ENCODE data around the gene IRX5. TPM values are rescaled to one million over a fixed set of nuclear protein-coding genes. Genes with fewer than 3 reads are reported as not detected.

IRX5 gene
- polyA plus RNA-seq, 1 donor = 5.2 TPM

DNA sequence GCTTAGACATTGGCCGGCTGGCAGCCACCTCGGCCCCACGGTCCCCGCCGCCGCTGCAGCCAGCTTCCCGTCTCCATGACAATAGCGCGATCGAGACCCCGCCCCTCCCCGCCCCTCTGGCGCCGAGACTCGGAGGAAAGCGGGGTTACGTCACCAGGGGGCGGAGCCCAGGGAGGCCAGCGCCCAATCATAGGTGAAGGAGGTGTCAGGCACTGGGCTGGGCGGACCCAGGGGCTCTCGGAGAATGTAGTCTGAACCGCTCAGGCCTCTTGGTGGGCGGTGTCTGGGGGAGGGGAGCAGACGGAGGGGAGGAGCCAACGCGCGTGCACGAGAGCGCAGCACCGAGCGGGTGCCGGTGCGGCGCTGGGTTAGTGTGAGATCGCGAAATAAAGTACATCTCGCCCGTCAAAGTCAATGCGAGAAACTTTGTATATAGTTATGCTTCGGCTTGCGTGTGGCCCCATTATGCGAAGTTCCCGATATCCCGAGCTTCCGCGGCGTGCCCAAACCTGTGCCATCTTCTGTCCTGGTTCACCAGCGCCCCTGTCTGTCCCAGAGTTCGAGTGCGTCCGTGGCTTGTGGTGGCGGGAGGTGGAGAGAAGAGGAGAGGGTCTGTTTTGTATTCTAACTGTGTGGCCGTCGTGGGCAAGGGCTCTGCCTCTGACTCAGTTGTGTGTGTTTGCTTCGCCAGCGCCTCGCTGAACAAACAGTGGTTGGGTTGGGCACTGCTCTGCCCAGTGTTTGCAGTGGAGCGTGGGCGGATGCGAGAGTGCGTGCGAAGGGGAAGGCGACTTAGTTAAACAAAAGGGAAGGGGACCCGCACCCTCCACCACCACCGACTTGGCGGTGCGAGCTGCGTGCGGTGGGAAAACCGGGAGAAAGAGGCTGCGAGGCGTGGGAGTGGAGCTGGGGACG, 1.3 kb upstream of the IRX5 start:
- peak; percentile 99 for DNase-seq

DNA sequence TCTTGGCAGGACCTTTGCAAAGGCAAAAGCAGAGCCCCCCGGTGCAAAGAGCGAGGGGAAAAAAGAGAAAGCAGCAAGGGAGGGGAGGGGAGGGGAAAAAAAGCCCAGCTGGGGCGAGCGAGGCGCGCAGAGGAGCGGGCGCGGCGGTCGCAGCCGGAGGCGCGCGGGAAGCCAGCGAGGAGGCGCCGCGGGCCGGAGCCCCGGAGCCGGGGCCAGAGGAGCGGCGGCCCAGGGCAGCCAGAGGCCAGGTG, 129 bp downstream of the IRX5 start:
- no peak for DNase-seq

DNA sequence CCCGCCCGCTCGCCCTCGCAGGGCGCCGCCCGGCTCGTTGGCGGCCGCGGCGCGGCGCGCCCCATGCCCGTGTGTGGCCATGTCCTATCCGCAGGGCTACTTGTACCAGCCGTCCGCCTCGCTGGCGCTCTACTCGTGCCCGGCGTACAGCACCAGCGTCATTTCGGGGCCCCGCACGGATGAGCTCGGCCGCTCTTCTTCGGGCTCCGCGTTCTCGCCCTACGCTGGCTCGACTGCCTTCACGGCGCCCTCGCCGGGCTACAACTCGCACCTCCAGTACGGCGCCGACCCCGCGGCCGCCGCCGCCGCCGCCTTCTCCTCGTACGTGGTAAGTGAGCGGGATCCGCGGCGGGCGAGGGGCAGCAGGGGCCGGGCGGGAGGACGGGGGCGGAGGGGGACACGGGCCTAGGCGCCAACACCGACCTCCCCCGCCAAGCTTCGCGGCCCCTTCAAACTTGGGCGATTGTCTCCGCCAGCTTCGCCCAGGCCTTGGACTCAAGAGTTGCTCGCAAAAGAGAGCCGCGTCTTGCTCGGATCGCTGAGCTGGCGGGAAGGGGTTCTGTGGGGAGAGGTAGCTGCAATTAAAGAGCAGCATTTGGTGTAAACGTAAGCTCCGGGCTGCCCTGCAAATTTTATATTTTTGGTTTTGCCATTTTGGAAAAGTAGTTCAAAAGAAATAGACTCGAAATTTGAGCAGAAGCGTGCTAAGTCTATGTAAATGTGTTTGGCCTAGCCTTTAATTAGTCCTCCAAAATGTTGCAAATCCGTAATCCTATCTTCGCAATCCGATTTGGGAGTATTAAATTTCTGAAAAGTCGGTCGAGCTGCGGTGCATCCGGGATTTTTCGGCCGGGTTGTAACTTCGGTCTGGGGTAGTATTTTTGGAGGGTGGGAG, 702 bp downstream of the IRX5 start:
- peak; percentile 22 for DNase-seq

DNA sequence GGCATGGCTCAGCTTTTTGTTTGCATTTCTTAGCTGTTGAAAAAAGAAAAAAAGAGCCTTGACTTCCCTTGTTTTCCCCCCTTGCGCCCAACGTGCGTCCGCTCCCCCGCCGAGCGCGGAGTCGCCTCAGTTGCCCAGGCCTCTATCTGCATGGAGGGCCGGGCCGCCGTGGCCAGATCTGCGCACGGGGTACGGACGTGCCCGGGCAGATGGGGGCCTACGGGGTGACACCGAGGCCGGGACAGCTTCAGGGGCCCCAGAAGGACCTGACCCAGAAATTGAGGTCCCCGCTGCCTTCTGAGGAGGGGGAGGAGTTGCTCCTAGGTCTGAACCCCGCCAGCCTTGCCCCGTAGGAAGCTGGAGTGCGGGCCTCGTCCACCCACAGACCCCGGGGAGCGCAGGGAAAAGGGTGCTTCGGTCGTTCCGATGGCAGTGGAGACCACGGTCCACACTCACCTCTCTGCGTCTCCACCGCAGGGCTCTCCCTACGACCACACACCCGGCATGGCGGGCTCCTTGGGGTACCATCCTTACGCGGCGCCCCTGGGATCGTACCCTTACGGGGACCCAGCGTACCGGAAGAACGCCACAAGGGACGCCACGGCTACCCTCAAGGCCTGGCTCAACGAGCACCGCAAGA, 1.5 kb downstream of the IRX5 start:
- DNase-seq = no peak

DNA sequence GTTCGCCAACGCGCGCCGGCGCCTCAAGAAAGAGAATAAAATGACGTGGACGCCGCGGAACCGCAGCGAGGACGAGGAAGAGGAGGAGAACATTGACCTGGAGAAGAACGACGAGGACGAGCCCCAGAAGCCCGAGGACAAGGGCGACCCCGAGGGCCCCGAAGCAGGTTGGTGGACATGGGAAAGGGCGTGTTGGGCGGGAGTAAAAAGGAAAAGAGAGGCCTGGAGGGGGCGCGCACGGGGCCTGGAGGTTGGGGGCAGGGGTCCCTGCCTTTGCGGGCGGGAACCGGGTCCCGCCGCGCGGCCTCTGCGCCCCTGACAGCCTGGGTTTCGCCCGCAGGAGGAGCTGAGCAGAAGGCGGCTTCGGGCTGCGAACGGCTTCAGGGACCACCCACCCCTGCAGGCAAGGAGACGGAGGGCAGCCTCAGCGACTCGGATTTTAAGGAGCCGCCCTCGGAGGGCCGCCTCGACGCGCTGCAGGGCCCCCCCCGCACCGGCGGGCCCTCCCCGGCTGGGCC, 2.1 kb downstream of the IRX5 start:
- DNase-seq = no peak

DNA sequence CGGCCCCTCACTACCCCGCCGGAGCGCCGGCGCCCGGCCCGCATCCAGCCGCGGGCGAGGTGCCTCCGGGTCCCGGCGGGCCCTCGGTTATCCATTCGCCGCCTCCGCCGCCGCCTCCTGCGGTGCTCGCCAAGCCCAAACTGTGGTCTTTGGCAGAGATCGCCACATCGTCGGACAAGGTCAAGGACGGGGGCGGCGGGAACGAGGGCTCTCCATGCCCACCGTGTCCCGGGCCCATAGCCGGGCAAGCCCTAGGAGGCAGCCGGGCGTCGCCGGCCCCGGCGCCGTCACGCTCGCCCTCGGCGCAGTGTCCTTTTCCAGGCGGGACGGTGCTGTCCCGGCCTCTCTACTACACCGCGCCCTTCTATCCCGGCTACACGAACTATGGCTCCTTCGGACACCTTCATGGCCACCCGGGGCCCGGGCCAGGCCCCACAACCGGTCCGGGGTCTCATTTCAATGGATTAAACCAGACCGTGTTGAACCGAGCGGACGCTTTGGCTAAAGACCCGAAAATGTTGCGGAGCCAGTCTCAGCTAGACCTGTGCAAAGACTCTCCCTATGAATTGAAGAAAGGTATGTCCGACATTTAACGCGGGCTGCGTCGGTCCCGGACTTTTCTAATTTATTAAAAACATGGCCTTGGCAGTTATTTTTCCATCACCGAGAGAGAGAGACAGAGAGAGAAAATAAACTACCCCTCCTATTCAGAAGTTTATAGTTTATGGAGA, 2.8 kb downstream of the IRX5 start:
- peak; percentile 12 for DNase-seq

DNA sequence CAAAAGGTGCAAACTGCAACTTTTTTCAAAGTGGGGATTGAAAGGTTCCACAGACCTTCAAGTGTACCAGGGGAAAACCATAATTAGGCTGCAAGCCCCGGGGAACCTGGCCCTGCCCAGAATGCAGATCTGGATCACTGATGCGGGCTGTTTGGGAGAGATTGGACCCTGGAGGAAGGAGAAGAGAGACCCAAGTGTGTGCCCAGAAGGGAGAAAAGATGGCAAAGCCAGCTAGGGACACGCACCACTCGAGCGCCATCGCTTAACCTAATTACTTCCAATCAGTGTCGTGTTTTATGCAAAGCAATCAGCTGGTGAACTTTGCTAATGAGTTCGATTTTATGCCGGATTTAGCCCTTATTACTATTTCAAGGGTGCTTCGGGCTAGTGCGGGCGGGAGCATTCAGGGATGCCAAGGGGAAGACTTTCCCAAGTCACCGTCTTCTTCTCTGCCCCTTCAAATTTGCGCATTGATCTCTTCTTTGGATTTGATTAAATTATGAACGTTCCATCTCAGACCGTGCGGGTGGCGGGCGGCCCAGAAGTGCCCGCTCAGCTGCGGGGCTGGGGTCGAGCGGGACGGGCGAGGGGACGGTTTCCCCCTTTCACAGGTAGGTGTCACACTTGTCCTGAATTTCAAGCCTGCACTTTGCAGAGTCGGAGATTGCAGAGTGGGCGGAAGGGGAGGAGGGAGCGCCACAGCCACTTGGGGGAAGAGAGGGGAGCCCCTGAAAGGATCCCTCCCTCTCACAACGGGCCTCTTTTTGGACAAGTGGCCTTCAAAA, 4.0 kb downstream of the IRX5 start:
- peak; percentile 52 for DNase-seq

DNA sequence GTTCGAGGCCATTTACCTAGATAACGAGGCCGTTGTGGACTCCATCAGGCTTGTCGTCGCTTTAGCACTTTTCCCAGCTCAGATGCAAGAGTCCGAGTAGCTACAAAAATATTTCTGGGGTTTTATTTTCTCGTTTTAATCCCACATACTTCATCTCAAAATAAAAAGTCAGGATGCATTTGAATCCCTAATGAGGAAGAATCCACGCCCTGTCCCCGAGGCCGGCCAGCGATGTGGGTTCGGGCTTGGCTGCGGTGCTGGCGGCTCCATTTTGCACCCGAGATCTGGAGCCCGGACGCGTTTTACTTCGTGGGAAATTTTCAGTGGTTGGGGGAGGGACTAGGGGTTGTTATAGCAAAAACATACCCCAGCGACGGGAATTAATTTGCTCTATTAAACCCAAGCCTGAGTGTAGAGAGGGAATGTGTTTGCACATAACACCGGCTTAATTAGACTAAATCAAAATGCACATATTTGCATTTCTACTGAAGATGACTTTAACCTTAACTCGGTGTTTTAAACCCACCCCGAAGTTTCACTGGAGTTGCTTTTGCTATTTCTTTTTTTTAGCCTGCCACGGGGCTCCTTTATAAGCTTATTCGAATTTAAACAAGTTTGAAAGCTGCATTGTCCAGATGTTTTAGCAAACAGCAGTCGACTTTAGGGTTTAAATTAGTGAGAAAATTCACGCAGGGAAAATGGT, 4.8 kb downstream of the IRX5 start:
- no peak for DNase-seq

DNA sequence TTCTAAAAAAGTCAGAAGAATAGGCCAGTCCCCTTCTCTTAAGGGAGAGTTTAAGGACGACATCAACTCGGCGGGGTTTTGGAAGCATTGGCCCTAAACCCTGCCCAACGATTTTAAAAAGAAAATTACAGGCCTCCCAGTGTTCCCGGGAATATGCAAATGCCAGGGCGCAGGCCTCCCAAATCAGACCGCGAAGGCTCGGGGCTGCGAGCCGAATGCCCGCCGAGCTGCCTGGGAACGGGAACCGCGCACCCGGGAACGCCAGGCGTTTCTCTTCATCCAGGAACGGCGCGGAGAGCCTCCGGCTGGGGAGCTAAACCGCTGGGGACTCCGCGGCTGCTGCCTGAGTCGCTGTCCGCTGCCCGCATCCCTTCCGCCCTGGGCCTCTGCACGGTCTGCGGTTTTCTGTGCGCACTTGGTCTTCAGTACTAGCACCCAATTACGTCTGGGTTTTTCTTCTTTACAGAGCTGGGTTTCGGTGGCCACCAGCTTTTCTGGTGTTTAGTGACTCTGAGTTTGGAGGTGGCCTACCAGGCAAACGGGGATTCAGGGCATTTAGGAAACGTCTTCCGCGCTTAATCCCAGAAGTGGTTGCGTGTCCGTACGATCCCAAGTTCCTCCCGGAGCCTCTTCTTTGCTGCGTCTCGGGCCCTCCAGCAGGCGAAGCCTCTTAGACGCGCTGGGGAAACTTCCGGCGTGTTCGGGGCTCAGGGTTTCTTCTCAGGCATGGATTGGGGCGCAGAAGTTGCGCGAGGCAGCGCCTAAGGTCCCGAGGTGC, 5.7 kb downstream of the IRX5 start:
- DNase-seq = peak; percentile 43

DNA sequence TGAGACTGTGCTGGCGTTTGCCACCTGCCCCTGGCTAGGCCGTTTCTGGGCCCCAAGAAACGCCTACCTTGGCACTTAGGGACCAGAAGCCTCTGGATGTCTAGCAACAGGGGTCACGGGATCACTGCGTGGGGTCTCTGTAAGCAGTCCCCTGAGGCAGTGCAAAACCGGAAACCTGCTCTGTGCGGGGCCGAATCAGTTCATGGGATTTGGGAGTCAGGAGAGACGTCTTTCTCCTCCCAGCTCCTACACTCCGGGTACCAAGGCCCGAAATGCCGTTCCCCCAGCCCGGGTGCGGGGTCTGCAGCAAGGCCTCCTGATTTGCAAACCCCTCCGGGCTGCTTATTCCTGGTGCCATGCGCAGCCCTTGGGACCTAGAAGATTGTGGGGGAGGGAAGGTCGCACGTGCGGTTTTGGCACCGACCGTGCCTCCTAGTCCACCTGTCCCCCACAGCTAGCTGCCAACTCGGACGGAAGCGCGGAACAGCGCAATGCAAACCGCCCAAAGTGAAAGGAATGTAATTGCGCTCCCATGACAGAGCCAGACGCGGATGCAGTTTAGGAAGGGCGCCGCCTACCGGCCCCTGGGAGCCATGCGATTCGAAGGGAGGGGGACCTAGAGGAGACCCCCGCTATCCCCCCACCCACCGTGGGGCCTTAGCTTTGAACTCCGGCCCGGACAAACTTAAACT, 6.5 kb downstream of the IRX5 start:
- DNase-seq = peak; percentile 73

DNA sequence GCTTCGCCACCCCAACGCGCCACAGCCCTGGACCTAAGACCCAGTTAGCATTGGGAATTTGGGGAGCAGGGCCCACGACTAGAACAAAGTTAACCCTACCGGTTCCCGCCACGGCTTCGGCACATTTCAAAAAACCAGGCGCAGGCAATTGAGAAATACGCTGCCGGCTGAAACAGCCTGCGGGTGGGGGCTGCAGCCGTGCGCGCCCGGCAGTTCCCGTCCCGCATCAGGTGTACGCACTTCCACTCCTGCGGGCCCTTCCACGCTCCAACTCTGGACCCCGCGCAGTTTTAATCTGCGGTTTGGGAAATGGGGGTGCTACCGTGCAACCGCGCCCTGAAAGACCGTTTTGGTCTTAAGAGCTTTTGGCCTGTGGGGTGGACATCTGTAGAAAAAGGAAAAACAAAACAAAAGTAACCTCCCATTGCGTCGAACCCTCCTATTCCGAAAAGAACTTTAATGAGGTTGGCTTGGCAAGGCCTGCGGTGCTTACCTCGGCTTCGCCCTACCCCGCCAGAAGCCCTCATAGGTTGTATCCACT, 7.1 kb downstream of the IRX5 start:
- DNase-seq = peak; percentile 29

DNA sequence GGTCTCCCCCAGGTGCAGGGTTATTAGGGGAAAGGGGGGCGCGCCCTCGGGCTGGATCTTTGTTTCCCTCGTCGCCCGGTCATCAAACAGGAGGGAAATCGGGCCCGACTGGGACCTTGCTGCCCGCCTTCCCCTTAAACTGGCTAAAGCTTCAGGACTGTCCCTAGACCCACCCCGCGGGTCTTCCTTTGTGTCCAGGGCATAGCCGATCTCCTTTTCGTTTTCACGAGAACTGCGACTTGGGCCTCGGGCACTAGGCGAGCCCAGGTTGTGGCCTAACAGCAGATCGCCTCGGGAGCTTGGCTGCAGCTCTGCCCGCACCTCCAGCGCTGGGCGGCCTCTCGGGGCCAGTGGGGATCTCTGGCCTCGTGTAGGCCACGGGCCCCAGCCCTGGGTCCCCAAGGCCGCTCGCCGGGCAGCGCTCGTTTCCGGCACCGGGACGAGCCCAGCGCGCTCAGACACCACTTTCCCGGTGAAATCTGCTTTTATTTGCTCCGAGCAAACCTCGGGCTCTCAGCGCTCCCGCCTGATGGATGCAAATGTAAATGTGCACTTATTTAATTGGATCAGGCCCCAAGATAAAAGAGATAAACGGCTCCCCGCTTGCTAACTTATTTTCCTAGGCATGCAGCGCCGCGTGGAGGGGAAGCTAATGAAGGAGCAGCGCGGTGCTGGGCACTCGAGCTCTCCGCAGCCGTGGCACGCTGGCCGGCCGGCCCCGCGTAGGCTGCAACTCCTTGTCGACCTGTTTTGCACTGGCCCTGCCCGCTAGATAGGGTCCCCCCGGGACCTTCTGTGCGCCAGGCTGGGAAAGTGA, 7.8 kb downstream of the IRX5 start:
- peak; percentile 47 for DNase-seq

DNA sequence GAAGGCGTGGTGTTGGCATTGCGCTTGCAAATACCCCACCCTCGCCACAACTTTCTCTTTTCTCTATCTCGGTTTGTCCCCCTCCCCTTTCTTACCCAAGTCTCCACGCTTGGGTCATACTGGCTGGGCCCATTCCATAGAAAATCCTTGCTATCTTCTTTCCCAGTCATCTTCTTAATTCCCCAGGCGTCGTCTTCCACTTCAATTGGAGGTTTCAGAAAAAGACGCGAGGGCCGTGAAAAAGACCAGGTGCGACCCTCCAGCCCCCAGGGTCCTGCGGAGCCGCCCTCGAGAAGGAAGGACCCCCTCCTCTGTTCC, 8.3 kb downstream of the IRX5 start:
- no peak for DNase-seq

DNA sequence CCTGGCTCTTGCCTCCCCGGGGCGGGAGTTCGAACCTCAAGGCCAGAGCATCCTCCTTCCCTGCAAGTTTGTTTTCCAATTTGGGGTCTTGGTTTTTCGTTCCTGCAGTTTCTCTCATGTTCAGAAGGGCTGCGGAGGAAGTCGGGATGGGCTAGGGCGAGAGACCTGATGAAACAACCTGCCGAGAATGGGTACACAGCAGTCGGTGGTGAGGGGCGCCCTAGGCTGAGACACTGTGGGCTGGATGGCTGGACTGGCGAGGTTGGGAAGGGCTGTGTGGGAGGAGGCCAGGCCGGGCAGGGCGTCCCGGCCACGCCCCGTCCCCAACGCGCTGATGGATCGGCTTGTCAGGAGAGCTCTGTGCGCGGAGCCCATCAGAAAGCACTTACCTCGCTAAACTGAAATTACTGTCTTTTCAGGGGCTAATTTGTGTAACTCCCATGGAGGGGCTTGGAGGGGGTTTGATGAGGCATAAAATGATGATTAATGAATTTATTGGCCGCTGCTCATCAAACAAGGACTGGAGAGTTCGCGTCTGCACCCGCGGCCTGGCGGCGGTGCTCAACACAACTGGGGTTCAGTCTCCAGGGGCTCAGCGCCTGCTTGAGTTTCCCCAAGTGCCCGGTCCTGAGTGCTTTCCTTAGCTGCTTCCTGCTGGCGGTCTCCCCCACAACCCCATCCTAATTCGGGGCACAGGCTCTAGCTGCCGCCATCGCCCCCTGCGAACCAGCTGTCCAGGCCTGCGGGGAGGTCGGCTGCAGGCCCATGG, 9.0 kb downstream of the IRX5 start:
- DNase-seq = peak; percentile 12

DNA sequence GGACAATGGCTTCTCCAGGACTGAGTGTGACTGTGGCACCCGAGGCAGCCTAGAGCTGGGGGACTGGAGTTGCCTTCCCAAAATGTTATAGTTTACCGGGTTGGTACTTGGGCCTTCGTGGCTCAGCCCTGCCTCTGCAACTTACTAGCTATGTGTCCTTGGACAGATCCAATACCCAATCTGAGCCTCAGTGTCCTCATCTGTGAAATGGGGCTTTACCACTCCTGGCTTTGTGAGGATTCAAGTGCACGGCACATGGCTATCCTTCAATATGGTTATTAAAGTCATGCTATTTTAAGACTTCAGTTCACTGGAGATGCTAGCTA, 9.6 kb downstream of the IRX5 start:
- DNase-seq = no peak

DNA sequence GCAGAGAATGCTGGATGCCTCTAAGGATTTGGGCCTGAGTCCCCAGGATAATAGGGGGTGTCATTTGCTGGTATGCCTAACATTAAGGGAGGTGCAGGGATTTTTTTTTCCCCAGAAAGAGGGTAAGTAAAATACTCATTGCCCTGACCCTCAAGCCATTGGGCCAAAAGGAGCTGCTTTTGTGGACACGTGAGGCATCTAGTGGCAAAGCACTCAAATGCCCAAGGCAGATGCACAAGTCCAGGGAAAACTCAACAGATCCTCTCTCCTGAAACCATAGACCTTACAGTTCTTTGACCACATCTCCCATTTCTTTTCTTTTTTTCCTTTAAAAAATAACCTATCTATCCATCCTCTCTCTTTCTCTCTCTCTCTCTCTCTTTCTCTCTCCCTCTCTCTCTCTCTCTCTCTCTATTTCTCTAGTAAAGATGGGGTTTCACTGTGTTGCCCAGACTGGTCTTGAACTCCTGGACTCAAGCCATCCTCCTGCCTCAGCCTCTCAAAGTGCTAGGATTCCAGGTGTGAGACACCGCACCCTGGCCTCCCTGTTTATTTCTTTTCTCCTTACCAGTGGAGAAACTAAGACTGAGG, 11.8 kb downstream of the IRX5 start:
- no peak for DNase-seq

DNA sequence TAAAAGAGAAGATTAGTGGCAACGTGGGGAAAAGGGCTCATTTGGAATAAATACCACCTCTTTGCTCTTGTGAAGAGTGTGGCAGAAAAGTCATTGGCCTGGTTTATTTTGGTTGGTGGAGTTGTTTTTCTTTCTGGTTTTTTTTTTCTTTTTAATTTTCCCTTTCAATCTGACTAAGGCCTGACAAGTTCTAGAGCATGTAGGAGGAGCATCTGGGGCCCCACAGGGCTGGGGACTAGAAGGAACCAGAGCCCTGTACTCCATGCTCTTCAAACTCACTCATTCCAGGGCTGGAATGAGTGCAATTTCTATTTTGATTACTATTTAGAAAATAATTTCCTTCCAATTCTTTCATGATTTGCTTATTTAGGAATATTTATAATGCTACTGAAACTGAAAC, 13.3 kb downstream of the IRX5 start:
- DNase-seq = no peak

All from left kidney (tissue), 2 donors.